HepG2 (cell line): ENCODE measurements around the gene CCDC6. TPM values are rescaled to one million over a fixed set of nuclear protein-coding genes. Genes with fewer than 3 reads are reported as not detected.

ENCODE experiments used
- ATAC-seq: fragments of 200-7000 bp; cut with Tn5 transposase; 3 replicates; pipeline ENCODE4 v1.9.1; 2020; ENCODE audit warnings: mild to moderate bottlenecking, moderate library complexity
- BruUV-seq: library from RNA; stranded (reverse); fragments of 400-500 nt; replicated peaks from 2 replicates; lab custom pipeline; 2021; lab: Mats Ljungman, UMichigan
- CTCF ChIA-PET: fragments of 300-600 bp; formaldehyde crosslinking; extraction: SDS; loops from one replicate; lab custom pipeline; 2021; ENCODE audit warnings: low total read pairs, inconsistent platforms, low intra/inter-chr PET ratio; lab: Yijun Ruan, JAX
- POLR2A ChIA-PET: fragments of 350-600 bp; sonication (Branson Sonifier 250); formaldehyde crosslinking; loops from one replicate; lab custom pipeline; 2020; ENCODE audit warnings: antibody characterized with exemption, inconsistent platforms; lab: Yijun Ruan, JAX
- DNase-seq: peaks from one replicate; pipeline ENCODE4 v3.0.0-alpha.2; 2015; ENCODE audit warnings: low spot score
- FAIRE-seq: peaks from 3 replicates; lab custom pipeline; 2011; peaks lifted over from hg19 to GRCh38; lab: Jason Lieb, UNC
- H2AFZ ChIP-seq: one replicate; pipeline ENCODE4 v1.6.1; 2011; ENCODE audit warnings: low read length, inconsistent platforms
- H3K27ac ChIP-seq: fragments of 300-600 bp; 3 replicates; pipeline ENCODE4 v1.8.0; 2011; ENCODE audit warnings: mixed run types, mild to moderate bottlenecking, mixed read lengths, low read length, inconsistent platforms; ENCODE audit not compliant: insufficient read depth; ENCODE audit errors: extremely low read length
- H3K27me3 ChIP-seq, 2 experiments: fragments of 200-600 bp in 1 of 2; 2 replicates in 1 of 2; 3 replicates in 1 of 2; pipeline versions ENCODE4 v1.6.0 to v1.8.0; 2011; ENCODE audit warnings: low read length in 2 of 2, mild to moderate bottlenecking in 2 of 2, moderate library complexity in 2 of 2, inconsistent platforms in 1 of 2; ENCODE audit not compliant: insufficient read depth in 2 of 2, control insufficient read depth in 1 of 2
- H3K36me3 ChIP-seq, 2 experiments: fragments of 200-600 bp in 1 of 2; replicated peaks in 1 of 2; 2 replicates in 1 of 2; 3 replicates in 1 of 2; pipeline versions ENCODE4 v1.5.1 to v1.8.0; 2011; ENCODE audit warnings: low read length in 2 of 2, inconsistent platforms in 1 of 2; ENCODE audit not compliant: insufficient read depth in 2 of 2, control insufficient read depth in 1 of 2
- H3K4me1 ChIP-seq: 2 replicates; pipeline ENCODE4 v1.5.1; 2012; ENCODE audit warnings: low read length, inconsistent platforms; ENCODE audit not compliant: insufficient read depth
- H3K4me2 ChIP-seq: 2 replicates; pipeline ENCODE4 v1.6.0; 2011; ENCODE audit warnings: low read depth, low read length, inconsistent platforms
- H3K4me3 ChIP-seq, 3 experiments: fragments of 200-600 bp in 1 of 3; sonication (generic), shearing (Covaris generic) in 1 of 3; replicated peaks in 1 of 3; 2 replicates each; pipeline ENCODE4 v1.5.1; 2011 to 2016; ENCODE audit warnings: low read length in 3 of 3, inconsistent platforms in 2 of 3, low read depth in 2 of 3, mild to moderate bottlenecking in 2 of 3, control low read depth in 1 of 3, mixed read lengths in 1 of 3; ENCODE audit not compliant: insufficient read depth in 1 of 3
- H3K79me2 ChIP-seq: one replicate; pipeline ENCODE4 v1.6.1; 2011; ENCODE audit warnings: low read length, inconsistent platforms; ENCODE audit not compliant: insufficient read depth
- H3K9ac ChIP-seq: 2 replicates; pipeline ENCODE4 v1.6.0; 2011; ENCODE audit warnings: mild to moderate bottlenecking, low read depth, low read length, inconsistent platforms; ENCODE audit not compliant: insufficient read depth
- H3K9me3 ChIP-seq: 2 replicates; pipeline ENCODE4 v1.5.1; 2012; ENCODE audit warnings: mild to moderate bottlenecking, low read length
- H4K20me1 ChIP-seq: 2 replicates; pipeline ENCODE4 v1.6.0; 2011; ENCODE audit warnings: inconsistent platforms, mild to moderate bottlenecking, low read length, moderate library complexity; ENCODE audit not compliant: insufficient read depth
- ATF6 ChIP-seq: sonication (generic); formaldehyde crosslinking; conservative IDR thresholded peaks from 2 replicates; pipeline ENCODE4 v1.4.0; 2020; ENCODE audit warnings: missing genetic modification reagents
- BRD4 ChIP-seq: sonication (generic); formaldehyde crosslinking; IDR thresholded peaks from 2 replicates; pipeline ENCODE4 v1.4.0; 2020; ENCODE audit warnings: missing genetic modification reagents
- CEBPG ChIP-seq: IDR thresholded peaks from 2 replicates; pipeline ENCODE4 v1.6.1; 2016
- CENPBD1 ChIP-seq: sonication (generic); formaldehyde crosslinking; IDR thresholded peaks from 2 replicates; pipeline ENCODE4 v1.8.0; 2022; ENCODE audit warnings: missing genetic modification reagents, low read depth, mild to moderate bottlenecking, borderline replicate concordance
- DMAP1 ChIP-seq: IDR thresholded peaks from 2 replicates; pipeline ENCODE4 v1.6.1; 2016
- HDAC2 ChIP-seq: sonication (generic); formaldehyde crosslinking; IDR thresholded peaks from 2 replicates; pipeline ENCODE4 v1.4.0; 2020; ENCODE audit warnings: missing genetic modification reagents
- JUN ChIP-seq: sonication (generic); formaldehyde crosslinking; IDR thresholded peaks from 2 replicates; pipeline ENCODE4 v1.4.0; 2020; ENCODE audit warnings: mild to moderate bottlenecking, missing genetic modification reagents
- NAIF1 ChIP-seq: sonication (generic); formaldehyde crosslinking; IDR thresholded peaks from 2 replicates; pipeline ENCODE4 v1.5.0; 2020; ENCODE audit warnings: mild to moderate bottlenecking, missing genetic modification reagents, borderline replicate concordance
- PRDM15 ChIP-seq: sonication (generic); formaldehyde crosslinking; IDR thresholded peaks from 2 replicates; pipeline ENCODE4 v1.4.0; 2020; ENCODE audit warnings: missing genetic modification reagents
- THAP11 ChIP-seq: IDR thresholded peaks from 2 replicates; pipeline ENCODE4 v1.6.1; 2016; ENCODE audit warnings: missing biosample characterization, missing genetic modification reagents
- THAP8 ChIP-seq: sonication (generic); formaldehyde crosslinking; IDR thresholded peaks from 2 replicates; pipeline ENCODE4 v1.5.1; 2020; ENCODE audit warnings: missing genetic modification reagents, mild to moderate bottlenecking, borderline replicate concordance
- ZFP62 ChIP-seq: sonication (generic); formaldehyde crosslinking; IDR thresholded peaks from 2 replicates; pipeline ENCODE4 v1.4.0; 2020; ENCODE audit warnings: missing genetic modification reagents
- ZNF276 ChIP-seq: sonication (generic); formaldehyde crosslinking; IDR thresholded peaks from 2 replicates; pipeline ENCODE4 v1.4.0; 2020; ENCODE audit warnings: mild to moderate bottlenecking, low read depth, missing genetic modification reagents
- ZNF34 ChIP-seq: sonication (generic); formaldehyde crosslinking; IDR thresholded peaks from 2 replicates; pipeline ENCODE4 v1.4.0; 2020; ENCODE audit warnings: mild to moderate bottlenecking, missing genetic modification reagents, borderline replicate concordance
- ZNF562 ChIP-seq: sonication (generic); formaldehyde crosslinking; IDR thresholded peaks from 2 replicates; pipeline ENCODE4 v1.8.0; 2022; ENCODE audit warnings: missing genetic modification reagents, borderline replicate concordance
- ZNF841 ChIP-seq: sonication (generic); formaldehyde crosslinking; IDR thresholded peaks from 2 replicates; pipeline ENCODE4 v1.8.1; 2023; ENCODE audit warnings: missing genetic modification reagents, borderline replicate concordance
- WGBS: methylation state at CpG from one replicate; pipeline ENCODE4 v1.1.6; 2017; ENCODE audit warnings: low lambda C conversion rate; 5-methylcytosine and 5-hydroxymethylcytosine counted together
- in situ Hi-C: cut with HindIII; loops from 2 replicates; pipeline ENCODE4 v1.10.0; 2017; ENCODE audit warnings: low pct_unique_long_range_greater_than_20kb; ENCODE audit not compliant: extremely low pct_ligation_motif_present
- intact Hi-C: fragments of 100-400 bp; cut with micrococcal nuclease; formaldehyde crosslinking; loops from one replicate; pipeline ENCODE4 v1.10.0; 2022; ENCODE audit not compliant: unreplicated experiment
- polyA plus RNA-seq, 8 experiments: library from polyadenylated mRNA; depleted of rRNA in 3 of 8; stranded (reverse) in 7 of 8; unstranded in 1 of 8; fragments of >200 nt; fragmentation: Illumina TruSeq in 4 of 8; extraction: Trizol in 4 of 8; gene quantifications; 2 replicates each; pipeline versions ENCODE4 v1.2.1 to v1.2.3, GENCODE V29; 2011 to 2016; ENCODE audit warnings: low read depth in 4 of 8, missing spikeins in 1 of 8, mixed read lengths in 1 of 8; ENCODE audit not compliant: insufficient read depth in 1 of 8
- total RNA-seq, 5 experiments: library from RNA; depleted of rRNA; stranded (reverse); fragments of >200 nt; fragmentation: Illumina TruSeq; extraction: Trizol; gene quantifications; 2 replicates each; pipeline ENCODE4 v1.2.3, GENCODE V29; 2016; ENCODE audit warnings: low read depth in 1 of 5

CCDC6 gene
- total and polyA plus RNA-seq, 2 of the 13 experiments (the other 11 are each of a cell fraction or from before 2014, with no cell fraction given) = 17.9 to 18.3 TPM

- ATAC-seq = peak; percentile 35; the same call in 1 of the 3 replicates
- in situ Hi-C loops = no loop called here
- BruUV-seq = no TSS peak
- ChIA-PET POLR2A (no interaction called here), CTCF (no interaction called here)
- Histone ChIP-seq H2AFZ (no peak overlapping the region), H3K9ac (no peak overlapping the region), H3K4me1 (no peaks in the 10 kb centered on the region), H3K9me3 (no peaks in the 10 kb centered on the region; the same call in 1 of the 2 replicates), H3K36me3 (no peaks in the 10 kb centered on the region), H3K79me2 (no peaks in the 10 kb centered on the region), H3K4me3 (no peak overlapping the region), H4K20me1 (no peaks in the 10 kb centered on the region), H3K27ac (no peak overlapping the region), H3K27me3 (no peaks in the 10 kb centered on the region), H3K4me2 (no peak overlapping the region)
- intact Hi-C loops = no loop called here
- WGBS = 25% methylated on average over 4 of the region's 6 CpGs
- FAIRE-seq = no peak
- no peak for DNase-seq
- TF ChIP-seq ZFP62 (no peak), ZNF562 (CRISPR knock-in tag) (no peak), CEBPG (no peak), DMAP1 (no peak), CENPBD1 (no peak), JUN (CRISPR knock-in tag) (no peak), PRDM15 (CRISPR knock-in tag) (no peak), NAIF1 (CRISPR knock-in tag) (no peak), THAP8 (CRISPR knock-in tag) (no peak), ZNF34 (no peak), THAP11 (no peak), BRD4 (CRISPR knock-in tag) (no peak), ZNF841 (CRISPR knock-in tag) (no peak), ATF6 (no peak), HDAC2 (CRISPR knock-in tag) (no peak), ZNF276 (CRISPR knock-in tag) (no peak)
Measured at GRCh38 chr10:59779756-59780533, 126.4 kb downstream of the CCDC6 start.
